ENCODE data around the gene NXNL1. TPM values are rescaled to one million over a fixed set of nuclear protein-coding genes. Genes with fewer than 3 reads are reported as not detected.

The NXNL1 gene
- total and polyA plus RNA-seq, 9 of the 15 experiments (the other 6 are each of a cell fraction or from before 2014, with no cell fraction given): not detected

- DNase-seq (ENCODE audit: extremely low read depth in 1 of 4, low spot score in 3 of 4) (no peak), ATAC-seq (no peak), FAIRE-seq (peak; percentile 58)
- Histone ChIP-seq H3K79me2 (ENCODE audit: control insufficient read depth, insufficient read depth, low read length) (no peaks in the 10 kb centered on the region), H4K20me1 (replicated peaks; ENCODE audit: control insufficient read depth, insufficient read depth, low read length) (no peaks in the 10 kb centered on the region), H2AFZ (ENCODE audit: low read depth, low read length) (0 out of 2 replicates have a peak overlapping the region, but pooled peaks have one; percentile 28), H3K4me3 (no peak overlapping the region), H3K9me3 (replicated peaks; ENCODE audit: control insufficient read depth, insufficient read depth, low read depth, low read length) (no peaks in the 10 kb centered on the region), H3K4me2 (ENCODE audit: insufficient read depth, low read length) (no peak overlapping the region), H3K4me1 (replicated peaks in 1 of 2; ENCODE audit: control insufficient read depth in 2 of 2, insufficient read depth in 2 of 2, low read length in 2 of 2) (peaks cover 0 to 19% of the 10 kb centered on the region in 2 experiments; a peak in 3 of 5 replicates), H3K27me3 (ENCODE audit: control insufficient read depth in 2 of 2, insufficient read depth in 2 of 2, low read length in 2 of 2) (peaks cover 5 to 25% of the 10 kb centered on the region in 2 experiments; a peak in 4 of 5 replicates), H3K27ac (ENCODE audit: extremely low read depth, low read depth, low read length) (no peak overlapping the region), H3K9ac (ENCODE audit: insufficient read depth in 1 of 2, low read depth in 2 of 2, low read length in 2 of 2) (peak overlapping the region in 1 of 2 experiments; percentile 4; a peak in 1 of 4 replicates), H3K36me3 (ENCODE audit: control insufficient read depth, insufficient read depth, low read length) (no peaks in the 10 kb centered on the region), H3K9me1 (ENCODE audit: control insufficient read depth, insufficient read depth, low read length) (no peaks in the 10 kb centered on the region)
- ChIA-PET CTCF (ENCODE audit: low intra/inter-chr PET ratio) (no interaction called here), POLR2A (no interaction called here)
- no TSS peak for BruUV-seq (replicated peaks)
- TF ChIP-seq JUNB (CRISPR knock-in tag; conservative IDR thresholded peaks at IDR 0.05) (no peak), ZNF174 (CRISPR knock-in tag; IDR thresholded peaks at IDR 0.05) (no peak), STAT5A (IDR thresholded peaks at IDR 0.05; ENCODE audit: borderline replicate concordance, low read length) (no peak), ETV6 (IDR thresholded peaks at IDR 0.05; ENCODE audit: borderline replicate concordance in 1 of 2, low read depth in 2 of 2, low read length in 1 of 2) (no peak), ETV6 (CRISPR knock-in tag; IDR thresholded peaks at IDR 0.05; ENCODE audit: borderline replicate concordance) (no peak), RUNX1 (IDR thresholded peaks at IDR 0.05; ENCODE audit: low read depth) (no peak), ZC3H8 (IDR thresholded peaks at IDR 0.05) (no peak), DNMT1 (IDR thresholded peaks at IDR 0.05) (no peak), HNRNPUL1 (IDR thresholded peaks at IDR 0.05; ENCODE audit: low read length) (no peak), MNT (conservative IDR thresholded peaks at IDR 0.05) (no peak), SMARCA5 (IDR thresholded peaks at IDR 0.05) (no peak)
- TF ChIP-seq, protein P1, sequence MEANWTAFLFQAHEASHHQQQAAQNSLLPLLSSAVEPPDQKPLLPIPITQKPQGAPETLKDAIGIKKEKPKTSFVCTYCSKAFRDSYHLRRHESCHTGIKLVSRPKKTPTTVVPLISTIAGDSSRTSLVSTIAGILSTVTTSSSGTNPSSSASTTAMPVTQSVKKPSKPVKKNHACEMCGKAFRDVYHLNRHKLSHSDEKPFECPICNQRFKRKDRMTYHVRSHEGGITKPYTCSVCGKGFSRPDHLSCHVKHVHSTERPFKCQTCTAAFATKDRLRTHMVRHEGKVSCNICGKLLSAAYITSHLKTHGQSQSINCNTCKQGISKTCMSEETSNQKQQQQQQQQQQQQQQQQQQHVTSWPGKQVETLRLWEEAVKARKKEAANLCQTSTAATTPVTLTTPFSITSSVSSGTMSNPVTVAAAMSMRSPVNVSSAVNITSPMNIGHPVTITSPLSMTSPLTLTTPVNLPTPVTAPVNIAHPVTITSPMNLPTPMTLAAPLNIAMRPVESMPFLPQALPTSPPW (CRISPR knock-in tag; IDR thresholded peaks at IDR 0.05): no peak
- TF ChIP-seq, protein P2, sequence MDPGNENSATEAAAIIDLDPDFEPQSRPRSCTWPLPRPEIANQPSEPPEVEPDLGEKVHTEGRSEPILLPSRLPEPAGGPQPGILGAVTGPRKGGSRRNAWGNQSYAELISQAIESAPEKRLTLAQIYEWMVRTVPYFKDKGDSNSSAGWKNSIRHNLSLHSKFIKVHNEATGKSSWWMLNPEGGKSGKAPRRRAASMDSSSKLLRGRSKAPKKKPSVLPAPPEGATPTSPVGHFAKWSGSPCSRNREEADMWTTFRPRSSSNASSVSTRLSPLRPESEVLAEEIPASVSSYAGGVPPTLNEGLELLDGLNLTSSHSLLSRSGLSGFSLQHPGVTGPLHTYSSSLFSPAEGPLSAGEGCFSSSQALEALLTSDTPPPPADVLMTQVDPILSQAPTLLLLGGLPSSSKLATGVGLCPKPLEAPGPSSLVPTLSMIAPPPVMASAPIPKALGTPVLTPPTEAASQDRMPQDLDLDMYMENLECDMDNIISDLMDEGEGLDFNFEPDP (CRISPR knock-in tag; IDR thresholded peaks at IDR 0.05): no peak
- TF ChIP-seq, protein P3, sequence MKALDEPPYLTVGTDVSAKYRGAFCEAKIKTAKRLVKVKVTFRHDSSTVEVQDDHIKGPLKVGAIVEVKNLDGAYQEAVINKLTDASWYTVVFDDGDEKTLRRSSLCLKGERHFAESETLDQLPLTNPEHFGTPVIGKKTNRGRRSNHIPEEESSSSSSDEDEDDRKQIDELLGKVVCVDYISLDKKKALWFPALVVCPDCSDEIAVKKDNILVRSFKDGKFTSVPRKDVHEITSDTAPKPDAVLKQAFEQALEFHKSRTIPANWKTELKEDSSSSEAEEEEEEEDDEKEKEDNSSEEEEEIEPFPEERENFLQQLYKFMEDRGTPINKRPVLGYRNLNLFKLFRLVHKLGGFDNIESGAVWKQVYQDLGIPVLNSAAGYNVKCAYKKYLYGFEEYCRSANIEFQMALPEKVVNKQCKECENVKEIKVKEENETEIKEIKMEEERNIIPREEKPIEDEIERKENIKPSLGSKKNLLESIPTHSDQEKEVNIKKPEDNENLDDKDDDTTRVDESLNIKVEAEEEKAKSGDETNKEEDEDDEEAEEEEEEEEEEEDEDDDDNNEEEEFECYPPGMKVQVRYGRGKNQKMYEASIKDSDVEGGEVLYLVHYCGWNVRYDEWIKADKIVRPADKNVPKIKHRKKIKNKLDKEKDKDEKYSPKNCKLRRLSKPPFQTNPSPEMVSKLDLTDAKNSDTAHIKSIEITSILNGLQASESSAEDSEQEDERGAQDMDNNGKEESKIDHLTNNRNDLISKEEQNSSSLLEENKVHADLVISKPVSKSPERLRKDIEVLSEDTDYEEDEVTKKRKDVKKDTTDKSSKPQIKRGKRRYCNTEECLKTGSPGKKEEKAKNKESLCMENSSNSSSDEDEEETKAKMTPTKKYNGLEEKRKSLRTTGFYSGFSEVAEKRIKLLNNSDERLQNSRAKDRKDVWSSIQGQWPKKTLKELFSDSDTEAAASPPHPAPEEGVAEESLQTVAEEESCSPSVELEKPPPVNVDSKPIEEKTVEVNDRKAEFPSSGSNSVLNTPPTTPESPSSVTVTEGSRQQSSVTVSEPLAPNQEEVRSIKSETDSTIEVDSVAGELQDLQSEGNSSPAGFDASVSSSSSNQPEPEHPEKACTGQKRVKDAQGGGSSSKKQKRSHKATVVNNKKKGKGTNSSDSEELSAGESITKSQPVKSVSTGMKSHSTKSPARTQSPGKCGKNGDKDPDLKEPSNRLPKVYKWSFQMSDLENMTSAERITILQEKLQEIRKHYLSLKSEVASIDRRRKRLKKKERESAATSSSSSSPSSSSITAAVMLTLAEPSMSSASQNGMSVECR (CRISPR knock-in tag; IDR thresholded peaks at IDR 0.05): no peak
- WGBS (ENCODE audit: insufficient coverage, low coverage, missing lambda C conversion rate): 5% methylated on average over 6 of the region's 6 CpGs
- in situ Hi-C loops (cut with MboI) (no loop called here), intact Hi-C loops (cut with micrococcal nuclease) (loop anchor here (10.0 kb wide), 1 partner anchor 217 kb away; no protein-coding TSS in a partner anchor)
Observed at GRCh38 chr19:17457616-17458015, 3.1 kb downstream of the NXNL1 start.
